Suppressor macrophage treated with lipopolysaccharide for 1 hour (primary cell): ENCODE results near the gene MMP1.

ENCODE experiments used
- DNase-seq, 3 donors: peaks; one replicate each; pipeline ENCODE4 v3.0.0-alpha.2; 2020 to 2022

The MMP1 gene

GRCh38 chr11:102806296-102806695, 8.3 kb upstream of the MMP1 start:
- no peak for DNase-seq

- DNase-seq: peak in 1 of 3 donors; percentile 35
Observed at GRCh38 chr11:102802341-102802740, 4.4 kb upstream of the MMP1 start.

GRCh38 chr11:102800767-102801166, 2.8 kb upstream of the MMP1 start:
- DNase-seq: no peak

GRCh38 chr11:102799681-102800340, 1.9 kb upstream of the MMP1 start:
- peak in 1 of 3 donors; percentile 22 for DNase-seq

GRCh38 chr11:102794382-102794781, 3.6 kb downstream of the MMP1 start:
- DNase-seq: peak; percentile 76 to 84 (median 83)

- no peak for DNase-seq
Observed at GRCh38 chr11:102793677-102794290, 4.2 kb downstream of the MMP1 start.

- no peak for DNase-seq
Observed at GRCh38 chr11:102792604-102793003, 5.4 kb downstream of the MMP1 start.

- no peak for DNase-seq
Observed at GRCh38 chr11:102791271-102792036, 6.5 kb downstream of the MMP1 start.

- DNase-seq: peak in 2 of 3 donors; percentile 24 to 29
Observed at GRCh38 chr11:102788334-102788995, 9.5 kb downstream of the MMP1 start.

GRCh38 chr11:102784380-102784779, 13.6 kb downstream of the MMP1 start:
- DNase-seq: no peak

GRCh38 chr11:102783720-102784119, 14.2 kb downstream of the MMP1 start:
- no peak for DNase-seq

- no peak for DNase-seq
Observed at GRCh38 chr11:102783016-102783415, 14.9 kb downstream of the MMP1 start.

GRCh38 chr11:102781676-102782075, 16.3 kb downstream of the MMP1 start:
- peak in 2 of 3 donors; percentile 39 to 41 for DNase-seq

- DNase-seq: peak; percentile 68 to 82 (median 68)
Observed at GRCh38 chr11:102780491-102780918, 17.5 kb downstream of the MMP1 start, which contains the start of gene MMP10. Gene MMP10, minus strand, starts transcription at chr11:102780628. Its CDS starts 37 bp downstream, at chr11:102780591.

GRCh38 chr11:102776454-102776853, 21.5 kb downstream of the MMP1 start:
- no peak for DNase-seq

- DNase-seq: no peak
Observed at GRCh38 chr11:102773386-102773785, 24.6 kb downstream of the MMP1 start.

GRCh38 chr11:102771351-102771750, 26.6 kb downstream of the MMP1 start:
- peak in 2 of 3 donors; percentile 35 to 58 for DNase-seq

GRCh38 chr11:102770191-102770590, 27.8 kb downstream of the MMP1 start:
- no peak for DNase-seq

GRCh38 chr11:102767800-102768199, 30.2 kb downstream of the MMP1 start:
- DNase-seq: no peak

- DNase-seq: no peak
Observed at GRCh38 chr11:102763440-102763839, 34.5 kb downstream of the MMP1 start.

- peak in 2 of 3 donors; percentile 38 to 40 for DNase-seq
Observed at GRCh38 chr11:102762361-102762767, 35.6 kb downstream of the MMP1 start.

GRCh38 chr11:102761646-102762238, 36.2 kb downstream of the MMP1 start:
- DNase-seq: no peak
